OCI-LY3 (cell line): ENCODE results near the gene CRTAC1.

ENCODE experiments used
- EZH2phosphoT487 ChIP-seq: fragments of 200-600 bp; shearing (Covaris generic); IDR thresholded peaks from 2 replicates; pipeline ENCODE4 v1.6.1; 2018; ENCODE audit warnings: antibody characterized with exemption, mixed run types, low read depth
- TF ChIP-seq, protein P1 (sequence below): fragments of 200-600, 300-600 bp; sonication (generic); IDR thresholded peaks from 2 replicates; pipeline ENCODE4 v1.5.1; 2014; ENCODE audit warnings: antibody characterized with exemption, low read length, low read depth

GRCh38 chr10:97866524-97867219 lies 163.7 kb downstream of the CRTAC1 start:
- TF ChIP-seq, protein P1, sequence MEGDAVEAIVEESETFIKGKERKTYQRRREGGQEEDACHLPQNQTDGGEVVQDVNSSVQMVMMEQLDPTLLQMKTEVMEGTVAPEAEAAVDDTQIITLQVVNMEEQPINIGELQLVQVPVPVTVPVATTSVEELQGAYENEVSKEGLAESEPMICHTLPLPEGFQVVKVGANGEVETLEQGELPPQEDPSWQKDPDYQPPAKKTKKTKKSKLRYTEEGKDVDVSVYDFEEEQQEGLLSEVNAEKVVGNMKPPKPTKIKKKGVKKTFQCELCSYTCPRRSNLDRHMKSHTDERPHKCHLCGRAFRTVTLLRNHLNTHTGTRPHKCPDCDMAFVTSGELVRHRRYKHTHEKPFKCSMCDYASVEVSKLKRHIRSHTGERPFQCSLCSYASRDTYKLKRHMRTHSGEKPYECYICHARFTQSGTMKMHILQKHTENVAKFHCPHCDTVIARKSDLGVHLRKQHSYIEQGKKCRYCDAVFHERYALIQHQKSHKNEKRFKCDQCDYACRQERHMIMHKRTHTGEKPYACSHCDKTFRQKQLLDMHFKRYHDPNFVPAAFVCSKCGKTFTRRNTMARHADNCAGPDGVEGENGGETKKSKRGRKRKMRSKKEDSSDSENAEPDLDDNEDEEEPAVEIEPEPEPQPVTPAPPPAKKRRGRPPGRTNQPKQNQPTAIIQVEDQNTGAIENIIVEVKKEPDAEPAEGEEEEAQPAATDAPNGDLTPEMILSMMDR: no peak
- no peak for TF ChIP-seq EZH2phosphoT487
